HepG2 (cell line): Measurements from ENCODE around the gene SFMBT1. TPM values are rescaled to one million over a fixed set of nuclear protein-coding genes. Genes with fewer than 3 reads are reported as not detected.

ENCODE experiments used
- ARID4A ChIP-seq: sonication (generic); formaldehyde crosslinking; IDR thresholded peaks from 2 replicates; pipeline ENCODE4 v1.5.0; 2020; ENCODE audit warnings: mild to moderate bottlenecking, missing genetic modification reagents, borderline replicate concordance
- E2F5 ChIP-seq: sonication (generic); formaldehyde crosslinking; conservative IDR thresholded peaks from 2 replicates; pipeline ENCODE4 v1.4.0; 2020; ENCODE audit warnings: missing genetic modification reagents
- FOXA3 ChIP-seq: IDR thresholded peaks from 2 replicates; pipeline ENCODE4 v1.6.1; 2016; ENCODE audit warnings: missing genetic modification reagents, missing compliant biosample characterization
- HNRNPK ChIP-seq: fragments of 200-400 bp; formaldehyde crosslinking; IDR thresholded peaks from 2 replicates; pipeline ENCODE4 v1.6.1; 2018; ENCODE audit warnings: low read length, low read depth, moderate library complexity, mild to moderate bottlenecking; ENCODE audit not compliant: poor library complexity, severe bottlenecking
- KAT8 ChIP-seq: IDR thresholded peaks from 2 replicates; pipeline ENCODE4 v1.6.1; 2016; ENCODE audit warnings: missing genetic modification reagents, missing compliant biosample characterization
- KLF16 ChIP-seq, 2 experiments: sonication (generic) in 1 of 2; formaldehyde crosslinking in 1 of 2; IDR thresholded peaks; 2 replicates each; pipeline versions ENCODE4 v1.6.1 to v1.8.0; 2016 to 2023; ENCODE audit warnings: missing genetic modification reagents in 2 of 2, missing compliant biosample characterization in 1 of 2
- PPARG ChIP-seq: conservative IDR thresholded peaks from 2 replicates; pipeline ENCODE4 v1.6.1; 2016; ENCODE audit warnings: missing biosample characterization, missing genetic modification reagents
- RAD21 ChIP-seq: fragments of 450-650 bp; formaldehyde crosslinking; IDR thresholded peaks from 2 replicates; pipeline ENCODE4 v1.5.0; 2020; ENCODE audit warnings: mild to moderate bottlenecking
- RBFOX2 ChIP-seq: fragments of 200-400 bp; formaldehyde crosslinking; IDR thresholded peaks from 2 replicates; pipeline ENCODE4 v1.6.1; 2017; ENCODE audit warnings: low read depth, mild to moderate bottlenecking, low read length
- SP4 ChIP-seq: sonication (generic); formaldehyde crosslinking; IDR thresholded peaks from 2 replicates; pipeline ENCODE4 v1.8.1; 2023; ENCODE audit warnings: mild to moderate bottlenecking, missing genetic modification reagents
- XBP1 ChIP-seq: sonication (generic); formaldehyde crosslinking; IDR thresholded peaks from 2 replicates; pipeline ENCODE4 v1.5.0; 2020; ENCODE audit warnings: missing genetic modification reagents
- YEATS4 ChIP-seq: sonication (generic); formaldehyde crosslinking; IDR thresholded peaks from 2 replicates; pipeline ENCODE4 v1.4.0; 2020; ENCODE audit warnings: missing genetic modification reagents, borderline replicate concordance
- ZNF10 ChIP-seq: sonication (generic); formaldehyde crosslinking; IDR thresholded peaks from 2 replicates; pipeline ENCODE4 v1.4.0; 2020; ENCODE audit warnings: mild to moderate bottlenecking, low read depth, missing genetic modification reagents, borderline replicate concordance
- ZNF441 ChIP-seq: sonication (generic); formaldehyde crosslinking; IDR thresholded peaks from 2 replicates; pipeline ENCODE4 v1.7.0; 2021; ENCODE audit warnings: missing genetic modification reagents, borderline replicate concordance
- ZNF576 ChIP-seq: sonication (generic); formaldehyde crosslinking; IDR thresholded peaks from 2 replicates; pipeline ENCODE4 v1.4.0; 2020; ENCODE audit warnings: mild to moderate bottlenecking, missing genetic modification reagents
- ZSCAN9 ChIP-seq: IDR thresholded peaks from 2 replicates; pipeline ENCODE4 v1.6.1; 2016; ENCODE audit warnings: borderline replicate concordance
- polyA plus RNA-seq, 8 experiments: library from polyadenylated mRNA; depleted of rRNA in 3 of 8; stranded (reverse) in 7 of 8; unstranded in 1 of 8; fragments of >200 nt; fragmentation: Illumina TruSeq in 4 of 8; extraction: Trizol in 4 of 8; gene quantifications; 2 replicates each; pipeline versions ENCODE4 v1.2.1 to v1.2.3, GENCODE V29; 2011 to 2016; ENCODE audit warnings: low read depth in 4 of 8, missing spikeins in 1 of 8, mixed read lengths in 1 of 8; ENCODE audit not compliant: insufficient read depth in 1 of 8
- total RNA-seq, 5 experiments: library from RNA; depleted of rRNA; stranded (reverse); fragments of >200 nt; fragmentation: Illumina TruSeq; extraction: Trizol; gene quantifications; 2 replicates each; pipeline ENCODE4 v1.2.3, GENCODE V29; 2016; ENCODE audit warnings: low read depth in 1 of 5
- TF ChIP-seq, protein P1 (sequence below): IDR thresholded peaks from 2 replicates; pipeline ENCODE4 v1.6.1; 2018; ENCODE audit warnings: missing genetic modification reagents
- TF ChIP-seq, protein P2 (sequence below): sonication (generic); formaldehyde crosslinking; IDR thresholded peaks from 2 replicates; pipeline ENCODE4 v1.4.0; 2020; ENCODE audit warnings: missing genetic modification reagents, mild to moderate bottlenecking, borderline replicate concordance
- TF ChIP-seq, protein P3 (sequence below): sonication (generic); formaldehyde crosslinking; IDR thresholded peaks from 2 replicates; pipeline ENCODE4 v1.8.0; 2023; ENCODE audit warnings: mild to moderate bottlenecking, missing genetic modification reagents

SFMBT1 gene
- total and polyA plus RNA-seq, 2 of the 13 experiments (the other 11 are each of a cell fraction or from before 2014, with no cell fraction given), result 3.8 to 12.8 TPM

- TF ChIP-seq, protein P1, sequence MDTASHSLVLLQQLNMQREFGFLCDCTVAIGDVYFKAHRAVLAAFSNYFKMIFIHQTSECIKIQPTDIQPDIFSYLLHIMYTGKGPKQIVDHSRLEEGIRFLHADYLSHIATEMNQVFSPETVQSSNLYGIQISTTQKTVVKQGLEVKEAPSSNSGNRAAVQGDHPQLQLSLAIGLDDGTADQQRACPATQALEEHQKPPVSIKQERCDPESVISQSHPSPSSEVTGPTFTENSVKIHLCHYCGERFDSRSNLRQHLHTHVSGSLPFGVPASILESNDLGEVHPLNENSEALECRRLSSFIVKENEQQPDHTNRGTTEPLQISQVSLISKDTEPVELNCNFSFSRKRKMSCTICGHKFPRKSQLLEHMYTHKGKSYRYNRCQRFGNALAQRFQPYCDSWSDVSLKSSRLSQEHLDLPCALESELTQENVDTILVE (CRISPR knock-in tag), result no peak
- TF ChIP-seq ZNF576 (CRISPR knock-in tag), result no peak
- TF ChIP-seq HNRNPK, result peak; percentile 17
- peak; percentile 59; the same call in 1 of the 2 replicates for TF ChIP-seq SP4 (CRISPR knock-in tag)
- peak; percentile 22; the same call in 1 of the 2 replicates for TF ChIP-seq RAD21 (CRISPR knock-in tag)
- peak; percentile 77; the same call in 1 of the 2 replicates for TF ChIP-seq RBFOX2
- TF ChIP-seq ARID4A (CRISPR knock-in tag), result no peak
- peak; percentile 62; the same call in 1 of the 2 replicates for TF ChIP-seq YEATS4 (CRISPR knock-in tag)
- TF ChIP-seq E2F5 (CRISPR knock-in tag), result peak; percentile 42; the same call in 1 of the 2 replicates
- 0 out of 4 replicates have a peak, but pooled peaks of 1 of the 2 experiments have one; percentile 49 for TF ChIP-seq KLF16 (CRISPR knock-in tag; IDR thresholded peaks at IDR 0.05)
- TF ChIP-seq, protein P2, sequence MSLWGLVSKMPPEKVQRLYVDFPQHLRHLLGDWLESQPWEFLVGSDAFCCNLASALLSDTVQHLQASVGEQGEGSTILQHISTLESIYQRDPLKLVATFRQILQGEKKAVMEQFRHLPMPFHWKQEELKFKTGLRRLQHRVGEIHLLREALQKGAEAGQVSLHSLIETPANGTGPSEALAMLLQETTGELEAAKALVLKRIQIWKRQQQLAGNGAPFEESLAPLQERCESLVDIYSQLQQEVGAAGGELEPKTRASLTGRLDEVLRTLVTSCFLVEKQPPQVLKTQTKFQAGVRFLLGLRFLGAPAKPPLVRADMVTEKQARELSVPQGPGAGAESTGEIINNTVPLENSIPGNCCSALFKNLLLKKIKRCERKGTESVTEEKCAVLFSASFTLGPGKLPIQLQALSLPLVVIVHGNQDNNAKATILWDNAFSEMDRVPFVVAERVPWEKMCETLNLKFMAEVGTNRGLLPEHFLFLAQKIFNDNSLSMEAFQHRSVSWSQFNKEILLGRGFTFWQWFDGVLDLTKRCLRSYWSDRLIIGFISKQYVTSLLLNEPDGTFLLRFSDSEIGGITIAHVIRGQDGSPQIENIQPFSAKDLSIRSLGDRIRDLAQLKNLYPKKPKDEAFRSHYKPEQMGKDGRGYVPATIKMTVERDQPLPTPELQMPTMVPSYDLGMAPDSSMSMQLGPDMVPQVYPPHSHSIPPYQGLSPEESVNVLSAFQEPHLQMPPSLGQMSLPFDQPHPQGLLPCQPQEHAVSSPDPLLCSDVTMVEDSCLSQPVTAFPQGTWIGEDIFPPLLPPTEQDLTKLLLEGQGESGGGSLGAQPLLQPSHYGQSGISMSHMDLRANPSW (CRISPR knock-in tag), result no peak
- TF ChIP-seq FOXA3 (CRISPR knock-in tag), result no peak
- TF ChIP-seq, protein P3, sequence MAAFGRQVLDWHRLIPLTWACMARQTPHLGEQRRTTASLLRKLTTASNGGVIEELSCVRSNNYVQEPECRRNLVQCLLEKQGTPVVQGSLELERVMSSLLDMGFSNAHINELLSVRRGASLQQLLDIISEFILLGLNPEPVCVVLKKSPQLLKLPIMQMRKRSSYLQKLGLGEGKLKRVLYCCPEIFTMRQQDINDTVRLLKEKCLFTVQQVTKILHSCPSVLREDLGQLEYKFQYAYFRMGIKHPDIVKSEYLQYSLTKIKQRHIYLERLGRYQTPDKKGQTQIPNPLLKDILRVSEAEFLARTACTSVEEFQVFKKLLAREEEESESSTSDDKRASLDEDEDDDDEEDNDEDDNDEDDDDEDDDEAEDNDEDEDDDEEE (CRISPR knock-in tag), result no peak
- no peak for TF ChIP-seq PPARG
- TF ChIP-seq KAT8, result no peak
- no peak for TF ChIP-seq XBP1 (CRISPR knock-in tag)
- TF ChIP-seq ZSCAN9 (CRISPR knock-in tag), result no peak
- 0 out of 2 replicates have a peak, but pooled peaks have one; percentile 43 for TF ChIP-seq ZNF441 (CRISPR knock-in tag)
- no peak for TF ChIP-seq ZNF10 (CRISPR knock-in tag)
These were observed at the start of gene SFMBT1 (continued) for GRCh38 chr3:53045518-53046170.
